K562 (cell line): Measurements from ENCODE around the gene DOK7. TPM values are rescaled to one million over a fixed set of nuclear protein-coding genes. Genes with fewer than 3 reads are reported as not detected.

Source experiments
- ATAC-seq: fragments of 200-7000 bp; cut with Tn5 transposase; 3 replicates; pipeline ENCODE4 v1.9.1; 2020; ENCODE audit warnings: moderate library complexity
- BruUV-seq: library from RNA; stranded (reverse); fragments of 400-500 nt; replicated peaks from 2 replicates; lab custom pipeline; 2021; lab: Mats Ljungman, UMichigan
- CTCF ChIA-PET: fragments of 300-600 bp; formaldehyde crosslinking; extraction: SDS; loops from one replicate; lab custom pipeline; 2021; ENCODE audit warnings: low intra/inter-chr PET ratio; lab: Yijun Ruan, JAX
- POLR2A ChIA-PET: fragments of 300-600, 350-650 bp; sonication (Branson Sonifier 250); formaldehyde crosslinking; extraction: SDS; loops from one replicate; lab custom pipeline; 2021; ENCODE audit warnings: antibody characterized with exemption, inconsistent platforms; lab: Yijun Ruan, JAX
- DNase-seq, 4 experiments: peaks; one replicate each; pipeline versions ENCODE4 v3.0.0 to v3.0.0-alpha.2; 2011 to 2018; ENCODE audit warnings: low spot score in 3 of 4, mixed read lengths in 3 of 4; ENCODE audit errors: extremely low read depth in 1 of 4
- FAIRE-seq: peaks from 2 replicates; lab custom pipeline; 2011; peaks lifted over from hg19 to GRCh38; lab: Jason Lieb, UNC
- H2AFZ ChIP-seq: 2 replicates; pipeline ENCODE4 v1.6.0; 2011; ENCODE audit warnings: low read depth, low read length, control low read depth, inconsistent platforms
- H3K27ac ChIP-seq: fragments of 200-600 bp; 3 replicates; pipeline ENCODE4 v1.8.0; 2011; ENCODE audit warnings: low read depth, mild to moderate bottlenecking, control low read depth, inconsistent platforms, low read length, moderate library complexity, mixed read lengths; ENCODE audit errors: extremely low read depth
- H3K27me3 ChIP-seq, 2 experiments: fragments of 300-600 bp in 1 of 2; 2 replicates in 1 of 2; 3 replicates in 1 of 2; pipeline versions ENCODE4 v1.6.0 to v1.8.0; 2011; ENCODE audit warnings: inconsistent platforms in 2 of 2, low read length in 2 of 2, mild to moderate bottlenecking in 1 of 2, mixed read lengths in 1 of 2, moderate library complexity in 1 of 2; ENCODE audit not compliant: control insufficient read depth in 2 of 2, insufficient read depth in 2 of 2
- H3K36me3 ChIP-seq: fragments of 300-600 bp; 3 replicates; pipeline ENCODE4 v1.8.0; 2011; ENCODE audit warnings: mild to moderate bottlenecking, low read length, inconsistent platforms; ENCODE audit not compliant: control insufficient read depth, insufficient read depth
- H3K4me1 ChIP-seq, 2 experiments: fragments of 200-600 bp in 1 of 2; replicated peaks in 1 of 2; 2 replicates in 1 of 2; 3 replicates in 1 of 2; pipeline versions ENCODE4 v1.5.1 to v1.8.0; 2011; ENCODE audit warnings: inconsistent platforms in 2 of 2, low read length in 2 of 2, mild to moderate bottlenecking in 1 of 2, mixed read lengths in 1 of 2, moderate library complexity in 1 of 2; ENCODE audit not compliant: control insufficient read depth in 2 of 2, insufficient read depth in 2 of 2
- H3K4me2 ChIP-seq: 2 replicates; pipeline ENCODE4 v1.6.1; 2011; ENCODE audit warnings: low read length, control low read depth, inconsistent platforms, mixed read lengths; ENCODE audit not compliant: insufficient read depth
- H3K4me3 ChIP-seq: fragments of 200-600 bp; sonication (generic), shearing (Covaris generic); 2 replicates; pipeline ENCODE4 v1.5.1; 2016; ENCODE audit warnings: control low read depth, inconsistent platforms
- H3K79me2 ChIP-seq: fragments of 200-600 bp; 3 replicates; pipeline ENCODE4 v1.8.0; 2011; ENCODE audit warnings: low read length, inconsistent platforms; ENCODE audit not compliant: control insufficient read depth, insufficient read depth
- H3K9ac ChIP-seq, 2 experiments: 2 replicates each; pipeline versions ENCODE4 v1.6.0 to v1.6.1; 2011; ENCODE audit warnings: low read depth in 2 of 2, low read length in 2 of 2, control low read depth in 1 of 2, inconsistent platforms in 1 of 2, mild to moderate bottlenecking in 1 of 2, mixed read lengths in 1 of 2; ENCODE audit not compliant: insufficient read depth in 1 of 2
- H3K9me1 ChIP-seq: one replicate; pipeline ENCODE4 v1.6.0; 2011; ENCODE audit warnings: inconsistent platforms, mild to moderate bottlenecking, low read length, moderate library complexity; ENCODE audit not compliant: control insufficient read depth, insufficient read depth
- H3K9me3 ChIP-seq: replicated peaks from 2 replicates; pipeline ENCODE4 v1.5.1; 2011; ENCODE audit warnings: low read depth, low read length, inconsistent platforms; ENCODE audit not compliant: control insufficient read depth, insufficient read depth
- H4K20me1 ChIP-seq: replicated peaks from 2 replicates; pipeline ENCODE4 v1.6.1; 2011; ENCODE audit warnings: low read length, inconsistent platforms, mixed read lengths; ENCODE audit not compliant: control insufficient read depth, insufficient read depth
- CEBPG ChIP-seq, 3 experiments: fragments of 200-800 bp in 1 of 3; sonication (Bioruptor generic) in 1 of 3; sonication (generic) in 1 of 3; formaldehyde crosslinking in 1 of 3; IDR thresholded peaks in 2 of 3; conservative IDR thresholded peaks in 1 of 3; 2 replicates each; pipeline versions ENCODE4 v1.6.1 to v1.8.0; 2016 to 2022; ENCODE audit warnings: missing compliant biosample characterization in 2 of 3, missing genetic modification characterization in 2 of 3, mild to moderate bottlenecking in 1 of 3, missing genetic modification reagents in 1 of 3
- CTBP1 ChIP-seq: fragments of 450-650 bp; IDR thresholded peaks from 2 replicates; pipeline ENCODE4 v1.6.1; 2016; ENCODE audit warnings: borderline replicate concordance
- ELF2 ChIP-seq: fragments of 250-450 bp; sonication (Bioruptor Pico); IDR thresholded peaks from 2 replicates; pipeline ENCODE4 v1.5.0; 2021; ENCODE audit warnings: mild to moderate bottlenecking
- ETV5 ChIP-seq: sonication (generic); formaldehyde crosslinking; IDR thresholded peaks from 2 replicates; pipeline ENCODE4 v1.4.0; 2020; ENCODE audit warnings: low read depth, mild to moderate bottlenecking, missing genetic modification reagents
- GATA2 ChIP-seq: sonication (generic); formaldehyde crosslinking; IDR thresholded peaks from 2 replicates; pipeline ENCODE4 v1.4.0; 2020; ENCODE audit warnings: mild to moderate bottlenecking, missing genetic modification reagents
- KAT8 ChIP-seq: fragments of 450-650 bp; IDR thresholded peaks from 2 replicates; pipeline ENCODE4 v1.6.1; 2016; ENCODE audit warnings: low read depth, mild to moderate bottlenecking
- KLF1 ChIP-seq: fragments of 450-650 bp; IDR thresholded peaks from 2 replicates; pipeline ENCODE4 v1.6.1; 2016; ENCODE audit warnings: missing genetic modification characterization, missing compliant biosample characterization
- PCBP2 ChIP-seq: fragments of 200-400 bp; formaldehyde crosslinking; IDR thresholded peaks from 2 replicates; pipeline ENCODE4 v1.6.1; 2018; ENCODE audit warnings: low read length, low read depth, mild to moderate bottlenecking, moderate library complexity; ENCODE audit not compliant: poor library complexity, severe bottlenecking
- ZNF324 ChIP-seq: fragments of 250-450 bp; sonication (Bioruptor Pico); IDR thresholded peaks from 2 replicates; pipeline ENCODE4 v1.4.0; 2020; ENCODE audit warnings: mild to moderate bottlenecking
- WGBS: fragments of 100-300 bp; shearing (Covaris generic); methylation state at CpG from one replicate; pipeline ENCODE4 v1.1.6; 2016; ENCODE audit warnings: low coverage, mixed read lengths; ENCODE audit not compliant: insufficient coverage; ENCODE audit errors: missing lambda C conversion rate; 5-methylcytosine and 5-hydroxymethylcytosine counted together
- in situ Hi-C: fragments of 300-500 bp; cut with MboI; formaldehyde crosslinking; loops from 4 replicates; pipeline ENCODE4 v1.15.0; 2018; ENCODE audit warnings: inconsistent platforms, mixed read lengths
- intact Hi-C: fragments of 100-400 bp; cut with micrococcal nuclease; formaldehyde crosslinking; loops from 2 replicates; pipeline ENCODE4 v1.14.2; 2022
- polyA plus RNA-seq, 8 experiments: library from polyadenylated mRNA; depleted of rRNA in 4 of 8; stranded (reverse) in 5 of 8; unstranded in 3 of 8; fragments of >200 nt; fragmentation: Nextera tagmentation in 2 of 8; fragmentation: Illumina TruSeq in 1 of 8; extraction: Ambion mirVana in 2 of 8; extraction: Trizol in 1 of 8; gene quantifications; 2 replicates each; pipeline versions ENCODE4 v1.2.1 to v1.2.3, GENCODE V29; 2011 to 2014; ENCODE audit warnings: inconsistent platforms in 1 of 8, missing spikeins in 1 of 8
- total RNA-seq, 7 experiments: library from RNA; depleted of rRNA in 6 of 7; stranded (reverse); fragments of >200 nt in 6 of 7; fragmentation: Illumina TruSeq in 2 of 7; extraction: Trizol in 2 of 7; gene quantifications; 2 replicates each; pipeline versions ENCODE4 v1.2.1 to v1.2.3, GENCODE V29; 2011 to 2021; ENCODE audit warnings: low replicate concordance in 1 of 7
- TF ChIP-seq, protein P1 (sequence below): sonication (generic); formaldehyde crosslinking; IDR thresholded peaks from 2 replicates; pipeline ENCODE4 v1.8.1; 2023; ENCODE audit warnings: mild to moderate bottlenecking, missing genetic modification reagents
- TF ChIP-seq, protein P2 (sequence below), 2 experiments: fragments of 450-650 bp; conservative IDR thresholded peaks; 2 replicates each; pipeline ENCODE4 v1.6.1; 2017; ENCODE audit warnings: mild to moderate bottlenecking in 2 of 2, moderate library complexity in 2 of 2
- TF ChIP-seq, protein P3 (sequence below): fragments of 250-450 bp; sonication (Bioruptor Pico); IDR thresholded peaks from 2 replicates; pipeline ENCODE4 v1.9.0; 2021; ENCODE audit warnings: mild to moderate bottlenecking
- TF ChIP-seq, protein P4 (sequence below): fragments of 250-450 bp; sonication (Bioruptor Pico); IDR thresholded peaks from 2 replicates; pipeline ENCODE4 v1.5.0; 2021; ENCODE audit warnings: mild to moderate bottlenecking, moderate library complexity

DOK7 gene
- total and polyA plus RNA-seq, 9 of the 15 experiments (the other 6 are each of a cell fraction or from before 2014, with no cell fraction given), result not detected

DNA sequence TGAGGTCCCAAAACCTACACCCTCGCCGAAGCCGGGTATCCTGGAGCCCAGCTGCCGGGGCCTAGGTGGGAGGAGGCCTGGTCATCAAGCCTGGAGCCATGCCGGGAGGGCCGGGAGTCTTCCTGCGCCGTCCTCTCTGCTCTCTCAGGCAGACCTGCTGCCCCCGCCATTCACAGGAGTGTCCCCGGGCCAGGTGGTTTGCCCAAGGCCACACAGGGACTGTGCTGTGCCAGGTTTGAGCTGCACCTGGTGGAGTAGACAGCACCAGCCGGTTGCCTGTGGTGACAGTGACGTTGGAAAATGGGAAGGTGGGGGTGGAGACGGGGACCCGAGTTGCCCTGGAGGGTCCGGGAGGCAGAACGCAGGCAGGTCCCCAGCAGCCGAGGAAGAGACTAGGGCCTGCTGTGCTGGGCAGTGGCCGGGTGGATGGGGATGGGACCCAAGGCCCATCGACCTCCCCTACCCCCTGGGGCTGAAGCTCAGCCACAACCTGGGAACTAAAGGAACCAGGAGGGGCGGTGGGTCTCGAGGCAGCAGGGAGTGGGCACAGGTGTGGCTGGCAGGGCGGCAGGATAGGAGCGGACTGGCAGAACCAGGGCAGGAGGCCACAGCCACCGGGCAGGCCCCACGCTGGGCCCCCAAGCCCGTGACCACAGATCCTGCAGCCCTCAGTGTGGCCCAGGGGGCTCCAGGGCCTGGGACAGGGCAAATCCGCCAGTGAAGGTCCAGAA, 9.5 kb downstream of the DOK7 start:
- no peak for DNase-seq
- Histone ChIP-seq H3K79me2 (no peaks in the 10 kb centered on the region), H3K4me3 (no peak overlapping the region), H3K36me3 (no peaks in the 10 kb centered on the region), H3K4me2 (no peak overlapping the region), H3K9me3 (peaks cover 10% of the 10 kb centered on the region; the same call in 1 of the 2 replicates), H3K9ac (no peak overlapping the region), H3K9me1 (no peaks in the 10 kb centered on the region), H3K4me1 (peaks cover 0 to 25% of the 10 kb centered on the region in 2 experiments; a peak in 2 of 5 replicates), H4K20me1 (0 out of 2 replicates have a peak, but pooled peaks cover 5% of the 10 kb centered on the region), H3K27ac (no peak overlapping the region), H3K27me3 (peaks cover 26 to 67% of the 10 kb centered on the region in 2 experiments; a peak in 4 of 5 replicates), H2AFZ (no peak overlapping the region)
- CTCF ChIA-PET, result no interaction called here
- in situ Hi-C loops (no loop called here), intact Hi-C loops (no loop called here)
- no peak for FAIRE-seq
- no peak for ATAC-seq
- WGBS, result 3% methylated on average over 24 of the region's 27 CpGs
- POLR2A ChIA-PET, result no interaction called here
- BruUV-seq, result no TSS peak
- TF ChIP-seq PCBP2 (no peak), ZNF324 (CRISPR knock-in tag) (no peak), ETV5 (CRISPR knock-in tag) (no peak), ELF2 (no peak), KAT8 (no peak), CEBPG (CRISPR knock-in tag; IDR thresholded peaks at IDR 0.05) (no peak), CEBPG (tag; conservative IDR thresholded peaks at IDR 0.05 in 1 of 2, IDR thresholded peaks at IDR 0.05 in 1 of 2) (no peak), KLF1 (tag) (no peak), CTBP1 (no peak), GATA2 (CRISPR knock-in tag) (no peak)
- TF ChIP-seq, protein P1, sequence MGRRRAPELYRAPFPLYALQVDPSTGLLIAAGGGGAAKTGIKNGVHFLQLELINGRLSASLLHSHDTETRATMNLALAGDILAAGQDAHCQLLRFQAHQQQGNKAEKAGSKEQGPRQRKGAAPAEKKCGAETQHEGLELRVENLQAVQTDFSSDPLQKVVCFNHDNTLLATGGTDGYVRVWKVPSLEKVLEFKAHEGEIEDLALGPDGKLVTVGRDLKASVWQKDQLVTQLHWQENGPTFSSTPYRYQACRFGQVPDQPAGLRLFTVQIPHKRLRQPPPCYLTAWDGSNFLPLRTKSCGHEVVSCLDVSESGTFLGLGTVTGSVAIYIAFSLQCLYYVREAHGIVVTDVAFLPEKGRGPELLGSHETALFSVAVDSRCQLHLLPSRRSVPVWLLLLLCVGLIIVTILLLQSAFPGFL, result no peak
- TF ChIP-seq, protein P2, sequence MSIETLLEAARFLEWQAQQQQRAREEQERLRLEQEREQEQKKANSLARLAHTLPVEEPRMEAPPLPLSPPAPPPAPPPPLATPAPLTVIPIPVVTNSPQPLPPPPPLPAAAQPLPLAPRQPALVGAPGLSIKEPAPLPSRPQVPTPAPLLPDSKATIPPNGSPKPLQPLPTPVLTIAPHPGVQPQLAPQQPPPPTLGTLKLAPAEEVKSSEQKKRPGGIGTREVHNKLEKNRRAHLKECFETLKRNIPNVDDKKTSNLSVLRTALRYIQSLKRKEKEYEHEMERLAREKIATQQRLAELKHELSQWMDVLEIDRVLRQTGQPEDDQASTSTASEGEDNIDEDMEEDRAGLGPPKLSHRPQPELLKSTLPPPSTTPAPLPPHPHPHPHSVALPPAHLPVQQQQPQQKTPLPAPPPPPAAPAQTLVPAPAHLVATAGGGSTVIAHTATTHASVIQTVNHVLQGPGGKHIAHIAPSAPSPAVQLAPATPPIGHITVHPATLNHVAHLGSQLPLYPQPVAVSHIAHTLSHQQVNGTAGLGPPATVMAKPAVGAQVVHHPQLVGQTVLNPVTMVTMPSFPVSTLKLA (conservative IDR thresholded peaks at IDR 0.05), result no peak
- TF ChIP-seq, protein P3, sequence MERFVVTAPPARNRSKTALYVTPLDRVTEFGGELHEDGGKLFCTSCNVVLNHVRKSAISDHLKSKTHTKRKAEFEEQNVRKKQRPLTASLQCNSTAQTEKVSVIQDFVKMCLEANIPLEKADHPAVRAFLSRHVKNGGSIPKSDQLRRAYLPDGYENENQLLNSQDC, result no peak
- TF ChIP-seq, protein P4, sequence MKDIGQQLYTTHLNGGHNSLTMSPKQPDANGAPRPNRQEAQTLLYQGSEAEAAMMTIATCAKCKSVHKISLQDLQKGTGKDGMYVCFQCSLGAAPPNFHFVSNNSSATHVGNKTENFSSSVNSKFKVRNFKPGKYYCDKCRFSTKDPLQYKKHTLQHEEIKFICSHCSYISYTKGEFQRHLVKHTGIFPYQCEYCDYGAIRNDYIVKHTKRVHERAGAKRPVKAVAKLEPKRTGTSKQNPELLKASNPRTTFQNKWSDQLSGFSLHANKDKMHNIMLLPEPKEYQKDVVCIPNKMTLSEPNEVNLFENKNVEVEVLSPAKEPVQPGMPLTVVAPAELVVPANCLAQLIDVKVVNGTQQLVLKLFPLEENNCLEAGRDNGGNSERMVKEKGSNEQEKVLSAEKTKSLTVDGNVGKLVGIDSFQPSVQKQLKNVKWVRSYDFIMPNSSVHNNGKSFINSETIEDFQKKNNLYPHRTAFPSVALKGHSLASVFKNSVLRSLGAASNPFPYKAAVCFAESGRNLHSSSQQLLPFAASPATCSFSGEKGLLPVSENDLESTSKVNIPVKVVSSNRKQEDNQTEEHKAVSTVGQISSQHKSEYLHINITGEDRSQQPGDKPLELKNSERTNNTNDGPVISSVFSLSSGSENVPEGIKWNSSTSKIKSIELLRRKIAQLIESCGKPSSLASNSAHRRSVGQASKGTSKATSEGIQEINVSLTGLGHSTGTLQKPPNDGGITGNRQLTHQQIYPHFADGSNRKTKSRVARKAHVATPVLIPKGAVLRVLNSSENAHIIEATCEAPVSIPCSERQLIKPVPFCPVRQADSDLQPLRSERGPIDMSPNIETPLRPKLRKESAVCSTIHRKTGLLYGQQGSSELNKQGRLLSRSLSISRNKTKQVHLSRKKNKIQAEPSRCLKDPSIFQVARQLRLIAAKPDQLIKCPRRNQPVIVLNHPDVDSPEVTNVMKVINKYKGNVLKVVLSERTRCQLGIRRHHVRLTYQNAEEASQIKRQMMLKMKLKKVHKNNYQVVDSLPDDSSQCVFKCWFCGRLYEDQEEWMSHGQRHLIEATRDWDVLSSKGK (CRISPR knock-in tag), result no peak
